ENCODE data around the gene EVA1C. TPM values are rescaled to one million over a fixed set of nuclear protein-coding genes. Genes with fewer than 3 reads are reported as not detected.
"Not testable (repeated sequence)": the region's sequence is repeated elsewhere in the genome, so short reads cannot be mapped to it uniquely, and the experiment has no call there.

Gene EVA1C
- total RNA-seq, 2 donors from 2014 or later, result 39.2 to 53.5 TPM

DNA sequence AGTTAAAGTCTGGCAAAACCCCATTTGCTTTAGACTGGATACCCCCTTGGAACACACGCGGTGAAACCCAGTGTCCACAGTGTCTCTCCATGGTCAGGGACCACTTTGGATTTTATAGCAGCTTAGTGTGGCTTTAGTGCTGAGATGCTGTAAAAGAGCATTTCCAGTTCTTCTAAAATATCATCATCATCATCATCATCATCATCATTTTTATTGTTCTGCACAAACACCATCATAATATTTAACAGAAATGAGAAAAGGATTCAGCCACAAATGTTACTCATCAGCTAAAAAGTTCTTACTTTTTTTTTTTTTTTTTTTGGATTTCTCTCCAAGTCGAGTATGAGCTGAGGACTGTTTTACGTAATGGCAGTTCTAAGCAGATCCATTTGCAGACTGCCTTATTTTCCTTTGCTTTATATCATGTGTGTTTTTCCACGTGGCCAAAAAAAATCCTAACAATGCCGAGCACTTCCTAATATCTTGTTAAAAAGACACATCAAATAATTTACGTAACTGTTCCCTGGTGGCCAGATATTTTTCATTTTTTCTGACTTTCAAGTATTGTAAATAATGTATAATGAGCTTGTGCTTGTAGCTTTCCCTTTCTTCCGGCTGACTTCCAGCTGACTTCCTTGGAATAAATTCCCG, 62.8 kb downstream of the EVA1C start:
- DNase-seq (ENCODE audit: low spot score), result no peak
- intact Hi-C loops (cut with DNase I), result no loop called here

DNA sequence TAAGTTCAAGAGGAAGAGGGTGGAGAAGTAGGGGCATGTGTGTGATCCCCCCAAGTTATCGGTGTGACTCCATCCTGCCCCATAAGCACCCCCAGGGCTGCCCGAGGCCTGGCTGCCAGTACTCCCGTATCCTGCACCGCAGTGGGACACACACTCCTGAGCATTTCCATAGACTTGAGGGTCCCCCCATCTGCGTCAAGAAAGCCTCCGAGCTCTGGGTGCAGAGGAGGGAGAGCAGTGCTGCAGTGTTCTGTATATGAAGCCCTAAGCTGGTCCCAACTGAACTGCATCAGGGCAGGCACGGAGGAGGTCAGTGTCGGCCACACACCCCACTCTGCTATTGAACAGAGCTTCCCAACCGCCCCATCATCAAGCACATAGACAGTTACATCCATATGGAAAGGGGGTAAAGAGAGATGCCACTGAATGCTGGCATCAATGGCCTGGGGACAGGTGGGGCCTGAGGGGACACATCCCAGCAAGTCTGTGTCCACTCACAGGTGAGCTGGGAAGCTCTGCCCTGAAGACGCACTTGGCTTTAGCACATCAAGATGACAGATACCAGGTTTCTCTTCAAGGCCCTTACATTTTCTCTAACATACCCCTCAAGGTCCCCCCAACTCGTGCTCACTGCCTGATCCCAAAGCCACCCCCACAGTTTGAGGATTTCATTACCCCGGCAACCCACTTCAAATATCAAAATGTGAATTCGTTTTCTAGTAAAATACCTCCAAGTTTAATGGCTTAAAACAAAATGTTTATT, 64.3 kb downstream of the EVA1C start:
- no peak for DNase-seq (ENCODE audit: low spot score)
- intact Hi-C loops (cut with DNase I), result no loop called here

DNA sequence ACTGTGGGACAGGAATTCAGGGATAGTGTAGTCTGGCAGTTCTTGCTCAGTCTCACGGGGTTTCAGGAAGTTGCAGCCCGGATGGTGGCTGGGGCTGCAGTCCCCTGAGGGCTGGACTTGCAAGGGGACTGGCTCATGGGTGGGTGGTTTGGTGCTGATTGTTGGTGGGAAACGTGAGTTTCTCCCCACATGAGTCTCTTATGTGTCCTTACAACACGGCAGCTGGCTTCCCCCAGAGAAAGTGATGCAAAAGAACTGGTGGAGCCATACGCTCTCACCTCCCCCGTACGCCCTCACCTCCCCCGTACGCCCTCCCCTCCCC, 64.9 kb downstream of the EVA1C start:
- no peak for DNase-seq (ENCODE audit: low spot score)

DNA sequence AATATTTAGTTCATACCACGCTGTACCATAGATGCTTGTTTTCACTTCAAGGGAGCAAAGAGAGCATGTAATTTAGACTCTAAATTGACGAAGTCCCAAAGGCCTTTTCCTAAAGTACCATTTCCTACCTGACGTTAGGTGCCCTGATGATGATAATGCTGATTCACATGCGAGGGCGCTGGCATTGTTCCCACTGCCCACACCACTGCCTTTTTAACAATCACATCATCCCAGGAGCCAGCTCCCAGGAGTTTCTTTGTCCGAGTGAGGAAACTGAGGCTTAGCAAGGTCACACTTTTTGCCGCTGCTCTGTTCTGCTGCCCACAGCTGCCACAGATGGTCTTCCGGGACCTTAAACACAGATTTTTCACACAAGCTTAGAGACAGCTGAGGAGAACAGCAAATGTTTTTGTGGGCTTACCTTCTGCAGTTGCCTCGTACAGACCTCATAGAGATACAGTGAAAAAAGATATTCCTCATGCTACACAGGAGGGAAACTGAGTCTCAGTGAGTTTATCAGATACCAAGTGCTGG, 69.4 kb downstream of the EVA1C start:
- DNase-seq (ENCODE audit: low spot score), result no peak
- intact Hi-C loops (cut with DNase I), result no loop called here

More for the DNA sequence above, 64.9 kb downstream of the EVA1C start:
- intact Hi-C loops (cut with DNase I), result no loop called here

DNA sequence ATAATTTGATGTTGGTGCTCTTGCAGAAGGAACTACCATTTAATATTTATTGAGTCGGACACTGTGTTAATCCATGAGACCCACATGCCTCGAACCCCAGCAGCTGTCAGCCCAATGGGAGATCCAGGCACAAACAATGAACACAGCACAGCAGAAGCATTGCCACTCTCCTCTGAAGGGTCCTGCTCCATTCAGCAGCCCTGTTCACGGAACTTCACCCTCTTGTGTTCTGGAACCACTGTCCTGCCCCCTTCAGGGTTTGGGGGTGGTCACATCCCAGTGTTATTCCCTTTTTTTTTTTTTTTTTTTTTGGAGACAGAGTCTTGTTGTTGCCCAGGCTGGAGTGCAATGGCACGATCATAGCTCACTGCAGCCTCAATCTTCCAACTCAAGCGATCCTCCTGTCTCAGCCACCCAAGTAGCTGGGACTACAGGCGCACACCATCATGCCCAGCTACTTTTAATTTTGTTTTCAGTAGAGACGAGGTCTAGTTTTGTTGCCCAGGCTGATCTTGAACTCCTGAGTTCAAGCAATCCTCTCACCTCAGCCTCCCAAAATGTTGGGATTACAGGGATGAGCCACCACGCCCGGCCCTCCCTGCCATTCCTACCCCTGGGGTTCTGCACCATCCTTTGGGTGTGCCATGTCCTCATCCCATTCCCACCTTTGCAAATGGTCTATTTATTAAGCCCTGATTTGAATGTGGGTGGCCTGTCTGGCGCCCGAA, 70.2 kb downstream of the EVA1C start:
- DNase-seq (ENCODE audit: low spot score), result no peak
- intact Hi-C loops (cut with DNase I), result no loop called here

DNA sequence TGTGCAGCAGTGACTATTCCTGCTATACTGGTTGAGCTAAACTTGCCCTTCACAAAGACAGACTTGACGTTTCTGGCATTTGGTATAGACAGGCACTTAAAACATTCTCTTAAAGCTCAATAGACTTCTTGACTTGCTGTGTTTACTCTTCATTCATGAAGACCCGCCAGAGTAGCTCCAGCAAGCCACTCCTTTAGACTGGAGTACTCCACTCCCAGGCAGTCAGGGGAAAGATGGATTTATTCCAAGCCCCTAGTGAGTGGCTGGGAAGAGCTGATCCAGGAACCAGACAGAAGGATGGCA, 70.7 kb downstream of the EVA1C start:
- intact Hi-C loops (cut with DNase I), result no loop called here
- no peak for DNase-seq (ENCODE audit: low spot score)

DNA sequence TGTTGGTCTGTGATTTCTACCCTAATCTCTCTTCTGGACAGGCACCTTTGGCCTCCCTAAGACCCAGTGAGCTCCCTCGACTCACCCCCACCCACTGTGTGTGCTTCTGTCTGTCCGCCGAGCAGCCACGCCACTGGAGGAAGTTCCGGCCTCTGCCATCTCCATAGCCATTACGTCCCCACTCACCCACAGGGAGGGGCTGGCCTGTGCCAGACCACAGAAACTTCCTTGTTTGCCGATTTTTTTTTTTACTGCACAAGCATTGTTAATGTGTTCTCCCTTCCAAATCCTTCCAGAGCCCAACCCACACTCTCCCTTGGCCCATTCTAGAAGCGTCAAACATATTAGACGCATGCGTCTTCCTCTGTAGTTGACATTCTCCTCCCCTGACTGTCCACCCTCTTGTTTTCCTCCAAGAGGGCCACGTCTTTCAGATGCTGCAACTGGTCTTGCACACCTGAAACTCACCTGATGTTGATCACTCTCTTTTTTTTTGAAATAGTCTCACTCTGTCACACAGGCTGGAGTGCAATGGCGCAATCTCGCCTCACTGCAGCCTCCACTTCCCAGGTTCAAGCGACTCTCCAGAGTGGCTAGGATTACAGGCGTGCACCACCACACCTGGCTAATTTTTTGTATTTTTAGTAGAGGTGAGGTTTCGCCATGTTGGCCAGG, 72.3 kb downstream of the EVA1C start:
- intact Hi-C loops (cut with DNase I), result no loop called here
- DNase-seq (ENCODE audit: low spot score), result peak; percentile 85

DNA sequence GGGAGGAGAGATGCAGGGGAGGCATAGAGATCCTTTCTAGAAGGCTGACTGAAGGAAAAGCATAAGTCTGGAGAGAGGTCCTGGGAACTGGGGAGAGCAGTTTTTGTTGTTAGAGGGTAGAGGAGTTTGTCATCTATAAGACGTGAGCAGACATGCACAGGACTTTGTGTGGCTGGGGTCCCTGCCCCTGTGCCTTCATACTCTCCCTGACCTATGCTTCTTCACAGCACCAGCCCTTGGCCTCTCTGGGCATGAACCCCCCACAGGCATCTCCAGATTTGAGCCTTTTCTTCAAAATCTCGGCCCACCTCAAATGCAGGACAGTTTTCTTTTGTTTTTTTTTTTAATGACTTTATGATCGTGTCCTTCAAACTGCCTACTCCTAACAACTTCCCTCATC, 79.9 kb downstream of the EVA1C start:
- no peak for DNase-seq (ENCODE audit: low spot score)

DNA sequence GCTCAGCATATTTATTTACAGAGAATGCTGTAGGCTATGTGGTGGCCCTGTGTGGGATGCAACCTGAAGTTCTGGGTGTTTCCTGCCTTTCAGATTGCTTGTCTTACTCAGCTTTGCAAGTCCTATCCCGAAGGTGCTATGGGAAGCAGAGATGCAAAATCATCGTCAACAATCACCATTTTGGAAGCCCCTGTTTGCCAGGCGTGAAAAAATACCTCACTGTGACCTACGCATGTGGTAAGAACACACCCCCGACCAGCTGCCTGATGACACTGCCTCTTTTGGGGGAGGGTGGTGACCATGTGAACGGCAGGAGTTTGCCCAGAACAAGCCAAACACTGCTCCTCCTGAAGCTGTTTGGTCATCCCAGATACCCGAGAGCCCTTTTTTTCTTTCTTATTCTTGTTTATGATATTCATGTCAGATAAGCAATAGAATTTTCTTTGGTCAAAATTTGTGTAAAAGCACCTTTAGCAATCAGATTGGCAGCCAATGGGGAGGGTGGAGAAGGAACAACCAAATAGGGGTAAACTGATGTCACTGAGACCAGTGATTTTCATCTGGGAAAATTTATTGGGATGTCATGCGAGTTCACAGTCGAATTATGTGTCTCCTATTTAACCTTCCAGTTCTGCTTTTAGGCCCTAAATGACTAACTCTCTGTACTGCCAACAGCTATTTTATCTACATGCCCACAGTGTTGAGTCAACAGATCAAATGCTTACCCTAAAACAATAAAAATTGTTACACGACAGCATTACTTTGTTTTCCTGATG, 82.6 kb downstream of the EVA1C start:
- DNase-seq (ENCODE audit: low spot score), result no peak
- intact Hi-C loops (cut with DNase I), result no loop called here

More for the DNA sequence above, 79.9 kb downstream of the EVA1C start:
- intact Hi-C loops (cut with DNase I), result no loop called here

DNA sequence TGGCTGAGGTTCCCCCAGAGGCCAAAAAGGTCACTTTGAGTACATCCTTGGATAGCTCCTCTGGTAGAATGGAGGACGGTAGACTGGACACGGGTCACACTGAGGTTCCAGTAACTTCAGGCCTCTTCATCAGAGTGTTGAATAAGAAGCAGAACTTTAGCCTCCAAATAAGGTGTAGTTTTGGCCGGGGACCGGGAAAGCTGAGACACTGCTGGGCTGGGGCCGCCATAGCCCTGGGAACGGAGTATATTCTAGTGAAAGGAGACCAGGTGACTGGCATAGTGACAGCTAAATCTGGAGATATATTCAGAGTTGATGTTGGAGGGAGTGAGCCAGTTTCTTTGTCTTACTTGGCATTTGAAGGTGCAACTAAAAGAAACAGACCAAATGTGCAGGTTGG, 84.1 kb downstream of the EVA1C start:
- intact Hi-C loops (cut with DNase I), result no loop called here
- DNase-seq (ENCODE audit: low spot score), result no peak

DNA sequence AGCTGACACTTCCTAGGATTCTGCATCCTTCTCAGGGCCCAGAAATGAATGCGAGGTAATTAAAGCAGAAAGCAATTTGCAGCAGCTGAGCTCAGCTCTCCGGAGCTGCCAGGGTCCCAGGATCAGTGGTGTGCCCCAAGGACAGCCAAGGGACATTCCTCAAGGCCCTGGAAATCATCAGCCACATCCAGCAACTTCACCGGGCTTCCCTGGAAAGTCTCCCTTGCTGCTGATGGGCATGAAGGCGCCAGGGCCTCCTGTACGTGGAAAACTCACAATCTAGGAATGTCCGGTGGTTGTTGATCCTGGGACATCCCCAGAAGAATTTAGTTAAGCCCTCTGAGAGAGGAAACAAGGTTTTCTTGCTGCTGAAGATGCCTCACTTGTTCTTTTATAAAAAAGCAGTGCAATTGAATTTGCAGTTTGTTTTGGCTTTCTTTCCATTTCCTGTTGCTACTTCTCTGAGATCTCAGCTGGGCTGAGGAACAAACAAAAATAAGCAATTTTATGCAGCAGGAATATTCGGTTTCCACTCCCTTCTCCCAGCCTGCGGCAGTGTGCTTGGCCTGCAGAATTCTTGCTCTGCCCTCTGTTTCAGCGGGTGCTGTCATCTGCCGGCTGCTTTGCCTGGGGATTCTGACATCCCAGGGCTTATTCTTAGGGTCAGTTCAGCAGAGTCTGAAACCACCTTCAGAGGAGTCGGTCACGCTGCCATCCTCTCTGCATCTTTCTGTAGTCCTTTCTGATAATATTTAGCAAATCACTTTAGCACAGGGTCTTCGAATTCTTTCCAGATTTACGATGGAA, 86.9 kb downstream of the EVA1C start:
- intact Hi-C loops (cut with DNase I), result no loop called here
- no peak for DNase-seq (ENCODE audit: low spot score)

DNA sequence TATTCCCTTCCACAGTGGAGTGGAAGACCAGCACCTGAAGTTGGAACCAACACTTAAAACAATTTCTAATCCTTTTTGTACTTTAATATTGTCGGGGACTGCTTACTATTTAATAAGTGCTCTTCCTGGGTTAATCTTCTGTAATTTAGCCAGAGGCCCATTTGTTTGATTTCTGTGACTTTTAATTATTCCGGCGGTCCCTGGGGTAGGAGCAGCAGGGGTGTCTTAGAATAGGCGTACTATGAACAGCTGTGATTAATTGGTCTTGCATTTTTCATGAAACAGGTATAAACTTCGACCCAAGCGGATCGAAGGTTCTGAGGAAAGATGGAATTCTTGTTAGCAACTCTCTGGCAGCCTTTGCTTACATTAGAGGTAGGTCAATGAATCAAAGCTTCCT, 91.1 kb downstream of the EVA1C start:
- intact Hi-C loops (cut with DNase I); DNase-seq (ENCODE audit: low spot score): not testable (repeated sequence)

DNA sequence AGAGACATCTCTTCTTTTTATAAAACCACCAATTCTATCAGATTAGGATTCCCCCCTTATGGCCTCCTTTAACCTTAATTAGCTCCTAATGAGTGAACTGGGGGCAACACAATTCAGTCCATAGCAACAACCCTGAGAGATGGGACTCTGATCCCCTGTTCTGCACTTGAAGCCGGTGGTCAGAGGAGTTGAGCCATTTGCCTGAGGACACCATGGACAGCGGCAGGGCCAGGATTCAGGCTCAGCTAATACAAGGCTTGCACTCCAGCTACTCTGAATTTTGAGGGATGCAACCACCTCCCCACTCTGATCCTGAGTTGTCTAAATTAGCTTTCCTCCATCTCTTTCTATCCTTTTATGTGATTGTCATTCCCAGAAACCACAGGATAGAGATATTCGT, 93.3 kb downstream of the EVA1C start:
- DNase-seq (ENCODE audit: low spot score); intact Hi-C loops (cut with DNase I): not testable (repeated sequence)

DNA sequence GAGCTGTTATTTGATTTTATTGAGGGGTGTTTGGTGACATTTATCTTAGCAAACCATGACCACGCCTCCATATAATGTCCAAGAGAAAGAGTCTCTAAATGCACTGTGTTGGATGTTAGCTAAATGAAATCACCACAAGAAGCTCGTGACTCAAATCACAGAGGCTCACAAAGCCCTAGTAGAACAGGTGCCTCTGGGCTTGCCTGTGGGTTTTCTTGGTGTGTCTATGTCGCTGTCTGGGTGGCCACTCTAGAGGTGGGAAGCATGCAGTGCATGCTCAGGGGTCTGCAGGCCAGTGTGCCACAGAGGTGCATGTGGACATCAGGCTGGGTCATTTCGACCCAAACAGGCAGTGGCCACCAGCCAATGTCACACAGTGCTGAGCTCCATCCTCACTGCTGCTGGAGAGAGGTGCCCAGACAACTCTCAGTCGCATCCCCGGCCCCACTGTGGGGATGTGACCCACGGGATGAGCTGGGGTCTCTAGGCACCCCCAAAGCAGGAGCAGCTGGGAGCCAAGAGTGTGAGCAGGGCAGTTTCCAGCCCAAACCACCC, 94.0 kb downstream of the EVA1C start:
- intact Hi-C loops (cut with DNase I); DNase-seq (ENCODE audit: low spot score): not testable (repeated sequence)

DNA sequence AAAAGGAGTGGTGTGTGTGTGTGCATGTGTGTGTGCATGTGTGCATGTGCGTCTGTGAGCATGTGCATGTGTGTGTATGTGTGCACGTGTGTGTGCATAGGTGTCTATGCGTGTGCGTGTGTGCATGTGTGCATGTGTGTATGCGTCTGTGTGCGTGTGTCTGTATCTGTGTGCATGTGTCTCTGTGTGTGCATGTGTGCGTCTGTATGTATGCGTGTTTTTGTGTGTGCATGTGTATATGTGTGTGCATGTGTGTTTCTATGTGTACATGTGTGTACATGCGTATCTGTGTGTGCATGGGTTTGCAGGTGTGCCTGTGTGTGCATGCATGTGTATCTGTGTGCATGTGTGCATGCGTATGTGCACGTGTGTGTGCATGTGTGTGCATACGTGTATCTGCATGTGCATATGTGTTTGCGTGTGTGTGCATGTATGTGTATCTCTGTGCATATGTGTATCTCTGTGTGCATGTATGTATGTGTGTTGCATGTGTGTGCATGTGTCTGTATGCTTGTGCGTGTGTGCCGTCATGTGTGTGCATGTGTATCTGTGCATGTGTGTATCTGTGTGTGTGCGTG, 94.9 kb downstream of the EVA1C start:
- intact Hi-C loops (cut with DNase I), result no loop called here

DNA sequence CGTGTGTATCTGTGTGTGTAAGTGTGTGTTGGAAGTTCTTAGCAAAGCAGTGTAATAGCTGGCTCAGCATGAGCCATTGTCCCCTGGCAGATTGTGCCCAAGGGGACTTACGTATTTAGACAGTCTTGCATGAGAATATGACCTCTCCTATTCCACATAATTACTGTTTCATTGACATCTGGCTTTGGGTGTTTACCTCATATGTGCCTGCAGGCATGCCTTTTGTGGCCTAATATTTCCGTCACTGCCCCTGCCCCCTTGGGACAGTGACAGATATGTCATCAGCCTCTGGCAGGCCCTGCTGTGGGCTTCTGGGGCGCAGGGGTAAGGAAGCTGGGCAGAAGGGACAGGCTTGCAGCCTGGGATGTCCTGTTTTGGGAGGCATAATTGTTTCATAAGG, 95.5 kb downstream of the EVA1C start:
- DNase-seq (ENCODE audit: low spot score); intact Hi-C loops (cut with DNase I): not testable (repeated sequence)

More for the DNA sequence above, 94.9 kb downstream of the EVA1C start:
- DNase-seq (ENCODE audit: low spot score), result no peak

DNA sequence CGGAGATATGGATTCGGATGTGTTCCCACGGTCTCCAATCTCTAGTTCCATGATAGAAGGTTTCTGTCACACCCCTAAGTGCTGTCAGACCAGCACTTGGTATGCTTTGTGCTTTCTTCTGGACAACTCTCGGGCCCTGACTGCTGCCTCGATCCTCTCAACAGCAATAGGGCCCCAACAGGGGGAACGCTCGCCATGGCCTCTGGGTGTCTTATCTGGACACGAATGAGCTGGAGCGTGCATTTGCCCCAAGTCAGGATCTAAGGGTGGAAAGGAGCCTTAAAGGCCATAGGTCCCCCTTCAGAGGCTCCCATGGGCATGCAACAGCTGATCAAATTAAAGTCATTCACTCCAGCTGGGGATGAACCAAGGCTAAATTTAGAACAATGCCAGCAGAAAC, 96.1 kb downstream of the EVA1C start:
- no peak for DNase-seq (ENCODE audit: low spot score)

DNA sequence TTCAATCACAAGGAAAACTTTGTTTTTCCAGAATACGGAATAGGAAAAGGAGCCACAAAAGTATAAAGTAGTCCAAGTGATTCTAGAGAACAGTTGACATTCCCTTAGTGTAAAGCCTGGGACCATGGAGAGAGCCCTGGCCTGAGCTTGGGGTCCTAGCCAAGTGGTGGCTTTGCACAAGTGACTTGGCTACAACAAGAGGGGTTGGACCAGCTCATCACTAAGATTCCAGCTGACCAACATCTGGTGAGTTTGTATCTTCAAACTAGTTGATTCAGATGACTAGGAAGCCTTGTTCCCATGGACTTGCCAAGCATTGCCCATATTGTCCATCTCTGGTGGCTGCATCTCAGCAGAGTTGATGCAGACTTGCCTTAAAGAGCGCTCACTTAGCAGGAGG, 96.5 kb downstream of the EVA1C start:
- intact Hi-C loops (cut with DNase I); DNase-seq (ENCODE audit: low spot score): not testable (repeated sequence)

More for the DNA sequence above, 96.1 kb downstream of the EVA1C start:
- intact Hi-C loops (cut with DNase I), result no loop called here
